IMR-90 (cell line): ENCODE results near the gene HECW1. TPM values are rescaled to one million over a fixed set of nuclear protein-coding genes. Genes with fewer than 3 reads are reported as not detected.

Source experiments
- ATAC-seq: fragments of 200-7000 bp; cut with Tn5 transposase; 2 replicates; pipeline ENCODE4 v1.9.1; 2020; ENCODE audit warnings: low read depth, mild to moderate bottlenecking, moderate library complexity
- BruUV-seq: library from RNA; stranded (reverse); fragments of 400-500 nt; replicated peaks from 2 replicates; lab custom pipeline; 2021; lab: Mats Ljungman, UMichigan
- CTCF ChIA-PET: fragments of 300-600 bp; formaldehyde crosslinking; extraction: SDS; loops from one replicate; lab custom pipeline; 2021; ENCODE audit warnings: antibody characterized with exemption; lab: Yijun Ruan, JAX
- POLR2A ChIA-PET: fragments of 300-600 bp; sonication (Branson Sonifier 250); formaldehyde crosslinking; loops from one replicate; lab custom pipeline; 2022; ENCODE audit warnings: antibody characterized with exemption; ENCODE audit not compliant: unreplicated experiment; lab: Charles Lee
- DNase-seq: peaks from one replicate; pipeline ENCODE4 v3.0.0; 2013
- H2AFZ ChIP-seq: replicated peaks from 2 replicates; pipeline ENCODE3; 2013; ENCODE audit warnings: low read length, mild to moderate bottlenecking; ENCODE audit not compliant: poor library complexity
- H2AK5ac ChIP-seq: 2 replicates; pipeline ENCODE4 v1.6.1; 2013; ENCODE audit warnings: low read depth, low read length, inconsistent platforms
- H2AK9ac ChIP-seq: replicated peaks from 2 replicates; pipeline ENCODE3; 2013; ENCODE audit warnings: mild to moderate bottlenecking, low read depth, low read length, moderate library complexity; ENCODE audit not compliant: poor library complexity
- H2BK120ac ChIP-seq: 2 replicates; pipeline ENCODE4 v1.6.1; 2013; ENCODE audit warnings: low read depth, low read length, inconsistent platforms
- H2BK15ac ChIP-seq: 3 replicates; pipeline ENCODE4 v1.6.1; 2013; ENCODE audit warnings: low read depth, low read length, inconsistent platforms
- H2BK20ac ChIP-seq: 2 replicates; pipeline ENCODE4 v1.6.1; 2013; ENCODE audit warnings: low read depth, mild to moderate bottlenecking, inconsistent platforms, low read length, moderate library complexity
- H2BK5ac ChIP-seq: 2 replicates; pipeline ENCODE4 v1.6.1; 2013; ENCODE audit warnings: mild to moderate bottlenecking, low read depth, low read length, inconsistent platforms; ENCODE audit not compliant: poor library complexity, severe bottlenecking
- H3K14ac ChIP-seq: replicated peaks from 2 replicates; pipeline ENCODE4 v1.6.1; 2013; ENCODE audit warnings: low read depth, low read length, inconsistent platforms
- H3K18ac ChIP-seq: 2 replicates; pipeline ENCODE4 v1.6.1; 2013; ENCODE audit warnings: low read depth, low read length, control low read depth
- H3K23ac ChIP-seq: 2 replicates; pipeline ENCODE4 v1.6.1; 2013; ENCODE audit warnings: low read depth, low read length, inconsistent platforms
- H3K27ac ChIP-seq: 2 replicates; pipeline ENCODE4 v1.5.1; 2013; ENCODE audit warnings: mild to moderate bottlenecking, control low read depth, low read length; ENCODE audit not compliant: insufficient read depth
- H3K27me3 ChIP-seq: 2 replicates; pipeline ENCODE4 v1.6.1; 2013; ENCODE audit warnings: low read length; ENCODE audit not compliant: control insufficient read depth, insufficient read depth
- H3K36me3 ChIP-seq: 2 replicates; pipeline ENCODE4 v1.6.1; 2013; ENCODE audit warnings: low read length, mixed read lengths; ENCODE audit not compliant: control insufficient read depth, insufficient read depth
- H3K4ac ChIP-seq: 2 replicates; pipeline ENCODE4 v1.6.1; 2013; ENCODE audit warnings: low read depth, low read length, inconsistent platforms
- H3K4me1 ChIP-seq: 2 replicates; pipeline ENCODE4 v1.6.1; 2013; ENCODE audit warnings: low read length, mixed read lengths; ENCODE audit not compliant: control insufficient read depth, insufficient read depth
- H3K4me2 ChIP-seq: 2 replicates; pipeline ENCODE4 v1.6.1; 2013; ENCODE audit warnings: low read depth, mild to moderate bottlenecking, control low read depth, low read length, moderate library complexity
- H3K4me3 ChIP-seq: 2 replicates; pipeline ENCODE4 v1.5.1; 2013; ENCODE audit warnings: low read depth, mild to moderate bottlenecking, control low read depth, low read length, moderate library complexity; ENCODE audit not compliant: insufficient read depth
- H3K56ac ChIP-seq: 2 replicates; pipeline ENCODE4 v1.6.1; 2013; ENCODE audit warnings: low read length, inconsistent platforms; ENCODE audit not compliant: insufficient read depth; ENCODE audit errors: extremely low read depth
- H3K79me1 ChIP-seq, 2 experiments: 2 replicates each; pipeline ENCODE4 v1.6.1; 2013; ENCODE audit warnings: low read length in 2 of 2, inconsistent platforms in 1 of 2, low read depth in 1 of 2
- H3K9ac ChIP-seq: 2 replicates; pipeline ENCODE4 v1.6.1; 2013; ENCODE audit warnings: low read depth, low read length, control low read depth
- H3K9me1 ChIP-seq: 2 replicates; pipeline ENCODE4 v1.6.1; 2013; ENCODE audit warnings: low read length, inconsistent platforms; ENCODE audit not compliant: insufficient read depth
- H3K9me3 ChIP-seq: 2 replicates; pipeline ENCODE4 v1.6.1; 2013; ENCODE audit warnings: low read length; ENCODE audit not compliant: control insufficient read depth, insufficient read depth
- H4K20me1 ChIP-seq: 2 replicates; pipeline ENCODE4 v1.6.1; 2013; ENCODE audit warnings: low read length, inconsistent platforms; ENCODE audit not compliant: insufficient read depth
- H4K5ac ChIP-seq: 2 replicates; pipeline ENCODE4 v1.6.1; 2013; ENCODE audit warnings: mild to moderate bottlenecking, low read depth, low read length, control low read depth
- H4K8ac ChIP-seq, 2 experiments: 2 replicates each; pipeline ENCODE4 v1.6.1; 2013; ENCODE audit warnings: low read depth in 2 of 2, low read length in 2 of 2, control low read depth in 1 of 2, inconsistent platforms in 1 of 2
- H4K91ac ChIP-seq: 2 replicates; pipeline ENCODE4 v1.6.1; 2013; ENCODE audit warnings: low read depth, low read length, inconsistent platforms; ENCODE audit not compliant: insufficient read depth
- CEBPB ChIP-seq: IDR thresholded peaks from 2 replicates; pipeline ENCODE4 v1.6.1; 2012; ENCODE audit warnings: low read depth, low read length, improper control_type of control experiment
- FOS ChIP-seq: fragments of 150-350 bp; IDR thresholded peaks from 2 replicates; pipeline ENCODE4 v1.6.1; 2016; ENCODE audit warnings: low read depth, low read length
- RCOR1 ChIP-seq: IDR thresholded peaks from 2 replicates; pipeline ENCODE4 v1.6.1; 2012; ENCODE audit warnings: mild to moderate bottlenecking, low read length, improper control_type of control experiment; ENCODE audit not compliant: insufficient replicate concordance
- WGBS, 2 experiments: methylation state at CpG; one replicate each; pipeline versions ENCODE4 v1.1.5 to v1.1.7; 2013; ENCODE audit warnings: missing lambda C conversion rate in 2 of 2; ENCODE audit not compliant: insufficient read length in 1 of 2; ENCODE audit errors: extremely low coverage in 2 of 2; 5-methylcytosine and 5-hydroxymethylcytosine counted together
- dilution Hi-C: fragments of 300-500 bp; cut with HindIII; formaldehyde crosslinking; loops from one replicate; pipeline ENCODE4 v1.14.3; 2018; ENCODE audit warnings: low sequenced_read_pairs; ENCODE audit not compliant: unreplicated experiment
- in situ Hi-C: fragments of 300-500 bp; cut with MboI; formaldehyde crosslinking; loops from 3 replicates; pipeline ENCODE4 v1.14.3; 2019; ENCODE audit warnings: low sequenced_read_pairs, inconsistent platforms, mixed read lengths
- intact Hi-C: fragments of 100-400 bp; cut with micrococcal nuclease; formaldehyde crosslinking; loops from 2 replicates; pipeline ENCODE4 v1.10.0; 2022
- polyA plus RNA-seq, 3 experiments: library from polyadenylated mRNA; depleted of rRNA; stranded (reverse); fragments of >200 nt; gene quantifications; 2 replicates each; pipeline ENCODE4 v1.2.3, GENCODE V29; 2012; ENCODE audit warnings: low replicate concordance in 1 of 3
- total RNA-seq: library from RNA; depleted of rRNA; stranded (reverse); fragments of >200 nt; gene quantifications from 2 replicates; pipeline ENCODE4 v1.2.3, GENCODE V29; 2012

Gene HECW1
- total and polyA plus RNA-seq, 2 of the 4 experiments (the other 2 are of a cell fraction): 0.56 to 1.3 TPM

DNA sequence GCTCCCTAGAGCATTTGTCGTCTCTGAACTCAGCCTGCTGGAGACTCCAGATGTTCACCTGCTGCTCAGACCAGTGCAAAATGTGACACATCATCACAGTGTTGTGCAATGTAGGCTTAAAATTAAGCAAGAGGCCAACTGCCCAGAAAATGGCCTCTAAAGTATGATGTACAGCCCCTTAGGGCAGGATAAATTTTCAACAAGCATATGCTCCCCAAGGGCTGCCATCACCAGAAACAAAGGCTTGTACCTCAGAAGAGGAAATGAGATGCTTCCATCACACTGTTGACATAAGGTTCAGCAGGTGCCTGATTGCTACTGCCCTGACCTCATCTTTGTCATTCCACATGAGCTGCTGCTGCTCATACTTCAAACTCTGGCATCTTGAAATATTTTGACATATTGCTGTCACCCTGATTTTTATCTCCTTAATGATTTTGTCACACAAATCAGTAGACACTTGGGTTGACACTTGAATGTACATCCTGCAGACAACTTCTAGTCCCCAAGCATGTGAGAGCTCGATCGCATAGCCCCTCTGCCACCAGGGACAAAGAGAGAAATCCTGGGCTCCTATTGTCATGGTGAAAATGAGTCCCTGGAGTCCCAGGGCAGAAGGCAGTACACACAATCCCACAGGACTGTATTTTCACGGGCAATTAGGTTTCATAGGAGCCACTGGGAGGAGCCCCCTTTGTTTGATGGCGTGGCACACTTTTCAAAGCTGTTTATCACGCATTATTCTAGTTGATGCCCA lies 250.8 kb downstream of the HECW1 start:
- POLR2A ChIA-PET: no interaction called here
- BruUV-seq: no TSS peak
- Histone ChIP-seq H3K4me1 (no peaks in the 10 kb centered on the region), H2BK5ac (no peak overlapping the region), H3K14ac (no peak overlapping the region), H3K18ac (no peak overlapping the region), H2BK15ac (no peak overlapping the region), H3K9me3 (no peaks in the 10 kb centered on the region), H2AFZ (no peak overlapping the region), H3K36me3 (no peaks in the 10 kb centered on the region), H3K23ac (no peak overlapping the region), H3K4me3 (no peak overlapping the region), H3K4ac (no peak overlapping the region), H2AK5ac (no peak overlapping the region), H3K79me1 (no peaks in the 10 kb centered on the region), H4K91ac (no peak overlapping the region), H3K9ac (no peak overlapping the region), H3K4me2 (no peak overlapping the region), H4K8ac (no peak overlapping the region), H2AK9ac (no peak overlapping the region), H4K5ac (no peak overlapping the region), H3K27me3 (no peaks in the 10 kb centered on the region; the same call in 1 of the 2 replicates), H2BK120ac (no peak overlapping the region), H4K20me1 (no peaks in the 10 kb centered on the region), H3K56ac (no peak overlapping the region), H3K9me1 (0 out of 2 replicates have a peak, but pooled peaks cover 4% of the 10 kb centered on the region), H2BK20ac (no peak overlapping the region), H3K27ac (no peak overlapping the region)
- intact Hi-C loops: no loop called here
- DNase-seq (peak; percentile 16), ATAC-seq (no peak)
- CTCF ChIA-PET: interaction anchor here (0.6 kb wide), 1 partner anchor 9 kb away, joined by 3 read pairs; no protein-coding TSS in a partner anchor
- TF ChIP-seq CEBPB (peak; percentile 90), RCOR1 (no peak), FOS (no peak)
- no CpG with 5 or more reads among the region's 6 CpGs for WGBS, 2 experiments
- in situ Hi-C loops: no loop called here
- dilution Hi-C loops: no loop called here
